ENCODE results near the gene RAB7B. TPM values are rescaled to one million over a fixed set of nuclear protein-coding genes. Genes with fewer than 3 reads are reported as not detected.

Gene RAB7B
- total RNA-seq, 4 donors from 2014 or later = 6.0 to 37.2 (median 24.0) TPM

DNA sequence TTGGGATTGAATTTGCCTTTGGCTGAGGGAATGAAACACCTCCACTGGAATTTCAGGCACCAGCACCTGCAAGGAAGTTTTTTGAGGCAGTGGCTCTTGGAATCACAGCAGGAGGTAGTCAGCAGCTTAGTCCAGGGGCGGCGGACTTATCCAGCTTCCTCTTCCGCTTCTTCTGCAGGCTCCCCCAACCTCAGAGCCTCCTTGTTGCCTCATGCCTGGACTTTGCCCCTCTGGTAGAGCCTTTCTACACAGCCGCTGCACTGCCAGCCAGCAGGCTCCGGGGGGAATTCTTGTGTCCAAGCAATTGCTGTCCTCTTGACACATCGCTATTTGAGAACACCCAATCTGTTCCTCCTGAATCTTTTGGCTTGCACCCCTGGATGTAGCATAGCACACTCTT is 45.4 kb upstream of the RAB7B start:
- intact Hi-C loops (cut with DNase I; ENCODE audit: low total_unique reads) = no loop called here
- WGBS, 2 donors = 78 to 80% methylated on average over 6 of the region's 6 CpGs
- no peak for TF ChIP-seq POLR2A (IDR thresholded peaks at IDR 0.05)
- TF ChIP-seq, protein P1, sequence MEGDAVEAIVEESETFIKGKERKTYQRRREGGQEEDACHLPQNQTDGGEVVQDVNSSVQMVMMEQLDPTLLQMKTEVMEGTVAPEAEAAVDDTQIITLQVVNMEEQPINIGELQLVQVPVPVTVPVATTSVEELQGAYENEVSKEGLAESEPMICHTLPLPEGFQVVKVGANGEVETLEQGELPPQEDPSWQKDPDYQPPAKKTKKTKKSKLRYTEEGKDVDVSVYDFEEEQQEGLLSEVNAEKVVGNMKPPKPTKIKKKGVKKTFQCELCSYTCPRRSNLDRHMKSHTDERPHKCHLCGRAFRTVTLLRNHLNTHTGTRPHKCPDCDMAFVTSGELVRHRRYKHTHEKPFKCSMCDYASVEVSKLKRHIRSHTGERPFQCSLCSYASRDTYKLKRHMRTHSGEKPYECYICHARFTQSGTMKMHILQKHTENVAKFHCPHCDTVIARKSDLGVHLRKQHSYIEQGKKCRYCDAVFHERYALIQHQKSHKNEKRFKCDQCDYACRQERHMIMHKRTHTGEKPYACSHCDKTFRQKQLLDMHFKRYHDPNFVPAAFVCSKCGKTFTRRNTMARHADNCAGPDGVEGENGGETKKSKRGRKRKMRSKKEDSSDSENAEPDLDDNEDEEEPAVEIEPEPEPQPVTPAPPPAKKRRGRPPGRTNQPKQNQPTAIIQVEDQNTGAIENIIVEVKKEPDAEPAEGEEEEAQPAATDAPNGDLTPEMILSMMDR (IDR thresholded peaks at IDR 0.05) = no peak
- DNase-seq (ENCODE audit: low spot score in 2 of 2) = no peak
- H3K4me3 ChIP-seq (ENCODE audit: low read depth, poor library complexity, severe bottlenecking) = no peak overlapping the region

DNA sequence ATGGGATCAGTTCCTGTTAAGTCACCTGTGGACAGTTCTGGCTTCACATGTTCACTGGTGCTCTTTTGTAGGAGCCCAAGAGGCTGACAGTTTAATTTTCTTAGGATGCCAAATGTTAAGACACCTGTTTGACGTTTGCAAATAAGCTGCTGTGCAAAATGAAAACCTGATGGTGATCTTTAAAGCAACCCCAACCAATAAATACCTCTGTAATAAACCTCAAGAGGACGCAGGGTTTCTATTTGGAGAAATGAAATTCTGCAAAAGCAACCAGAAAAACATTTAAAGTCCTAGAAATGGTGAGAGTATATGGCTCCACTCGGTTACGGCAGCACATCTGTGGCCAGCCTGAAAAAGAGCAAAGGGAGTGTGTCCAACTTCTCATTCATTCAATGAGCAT is 44.1 kb upstream of the RAB7B start:
- WGBS, 2 donors = 52 to 64% methylated on average over 4 of the region's 4 CpGs
- TF ChIP-seq POLR2A (IDR thresholded peaks at IDR 0.05) = no peak
- TF ChIP-seq, protein P1 (IDR thresholded peaks at IDR 0.05) = no peak
- H3K4me3 ChIP-seq (ENCODE audit: low read depth, poor library complexity, severe bottlenecking) = no peak overlapping the region
- intact Hi-C loops (cut with DNase I; ENCODE audit: low total_unique reads) = no loop called here
- no peak for DNase-seq (ENCODE audit: low spot score in 2 of 2)

DNA sequence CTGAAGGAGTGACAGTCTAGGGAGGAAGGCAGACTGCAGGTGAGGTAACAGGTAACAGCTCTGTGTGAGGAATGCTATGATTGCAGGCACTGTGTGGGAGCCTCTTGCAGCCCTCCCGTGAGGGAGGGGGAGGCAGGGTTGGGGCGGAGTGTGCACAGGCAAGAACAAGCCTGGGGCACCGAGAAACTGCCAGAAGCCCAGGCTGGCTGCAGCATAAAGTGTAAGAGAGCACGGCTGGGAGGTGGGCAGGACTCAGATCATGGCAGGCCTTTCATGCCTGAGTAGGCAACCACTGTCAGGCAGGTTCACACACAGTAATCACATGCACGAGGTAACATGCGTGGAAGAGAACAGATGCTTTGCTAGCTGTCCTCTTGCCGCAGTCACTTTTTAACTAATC is 38.4 kb upstream of the RAB7B start:
- intact Hi-C loops (cut with DNase I; ENCODE audit: low total_unique reads) = no loop called here
- no peak for DNase-seq (ENCODE audit: low spot score in 2 of 2)
- H3K4me3 ChIP-seq (ENCODE audit: low read depth, poor library complexity, severe bottlenecking) = no peak overlapping the region
- TF ChIP-seq, protein P1 (IDR thresholded peaks at IDR 0.05) = no peak
- TF ChIP-seq POLR2A (IDR thresholded peaks at IDR 0.05) = no peak
- WGBS, 2 donors = 32 to 39% methylated on average over 7 of the region's 7 CpGs

DNA sequence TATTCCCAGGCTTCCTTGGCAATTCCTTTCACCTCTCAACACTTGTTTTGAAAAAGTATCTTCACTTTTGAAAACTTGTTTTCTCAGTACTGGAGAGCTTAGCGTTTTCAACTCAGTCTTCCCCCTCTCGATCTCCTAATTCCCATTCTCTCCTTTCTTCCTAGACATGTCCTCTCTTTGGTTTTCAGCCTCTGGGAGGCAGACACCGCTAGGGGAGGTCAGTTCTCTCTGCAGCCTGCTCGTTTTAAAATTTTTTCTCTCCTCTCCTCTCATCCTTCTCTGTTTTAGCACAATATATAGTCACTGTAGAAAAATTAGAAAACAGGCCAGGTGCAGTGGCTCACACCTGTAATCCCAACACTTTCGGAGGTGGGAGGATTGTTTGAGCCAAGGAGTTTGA is 37.1 kb upstream of the RAB7B start:
- TF ChIP-seq, protein P1 (IDR thresholded peaks at IDR 0.05) = no peak
- no peak for TF ChIP-seq POLR2A (IDR thresholded peaks at IDR 0.05)
- DNase-seq (ENCODE audit: low spot score in 2 of 2) = no peak
- 63 to 65% methylated on average over 5 of the region's 5 CpGs for whole genome bisulfite sequencing, 2 donors
- H3K4me3 ChIP-seq (ENCODE audit: low read depth, poor library complexity, severe bottlenecking) = no peak overlapping the region
- intact Hi-C loops (cut with DNase I; ENCODE audit: low total_unique reads) = no loop called here

DNA sequence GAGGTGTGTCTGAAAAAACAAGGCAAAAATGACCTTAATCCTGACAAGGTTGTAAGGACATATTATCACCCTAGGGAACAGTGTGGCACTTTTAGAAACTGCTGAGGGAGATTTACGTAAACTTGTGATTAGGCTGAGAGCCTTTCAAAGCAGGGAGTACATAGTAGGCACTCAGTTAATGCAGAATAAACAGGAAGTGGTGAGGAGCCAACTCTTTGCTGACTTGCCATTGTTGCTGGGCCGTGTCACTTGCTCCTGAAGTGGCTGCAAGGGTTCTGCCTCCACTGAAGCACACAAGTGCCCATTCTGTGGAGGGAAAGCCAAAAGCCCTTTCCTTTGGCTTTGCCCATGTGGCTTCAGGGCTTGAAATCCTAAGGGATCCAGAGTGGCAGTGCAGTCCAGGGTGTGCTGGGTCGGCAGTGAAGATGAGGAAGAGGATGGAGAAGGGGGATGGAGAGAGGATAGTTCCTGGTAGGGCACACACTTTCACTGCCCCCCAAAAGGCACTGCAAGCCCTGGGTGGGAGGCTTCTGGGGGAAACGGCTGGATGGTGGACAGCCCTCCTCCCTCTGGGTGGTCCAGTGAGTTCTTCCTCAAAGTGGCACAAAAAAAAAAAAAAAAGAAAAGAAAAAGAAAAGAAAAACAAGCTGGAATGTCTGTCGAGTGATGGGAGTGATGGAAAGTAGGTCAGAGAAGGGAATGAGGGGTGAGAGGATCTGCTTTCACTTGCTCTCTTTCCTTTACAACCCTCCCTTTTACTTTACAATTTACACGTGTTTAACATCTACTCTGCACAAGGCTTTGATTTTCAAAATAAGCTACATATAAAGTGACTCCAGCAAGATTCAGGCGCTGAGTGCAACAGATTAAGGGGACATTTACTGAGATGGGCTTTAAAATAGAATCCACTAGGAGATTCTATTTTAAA is 36.1 kb upstream of the RAB7B start:
- WGBS, 2 donors = 45 to 48% methylated on average over 7 of the region's 7 CpGs
- TF ChIP-seq, protein P1 (IDR thresholded peaks at IDR 0.05) = no peak
- no peak for TF ChIP-seq POLR2A (IDR thresholded peaks at IDR 0.05)

More for the DNA sequence above, 36.1 kb upstream of the RAB7B start:
- no peak for DNase-seq (ENCODE audit: low spot score in 2 of 2)
- no peak overlapping the region for H3K4me3 ChIP-seq (ENCODE audit: low read depth, poor library complexity, severe bottlenecking)
- intact Hi-C loops (cut with DNase I; ENCODE audit: low total_unique reads) = no loop called here

Data from lower leg skin (tissue), 4 donors.